SK-N-DZ (cell line): Measurements from ENCODE around the gene KRT1.
"Not testable (repeated sequence)": the region's sequence is repeated elsewhere in the genome, so short reads cannot be mapped to it uniquely, and the experiment has no call there.

Experiments
- DNase-seq: peaks from one replicate; pipeline ENCODE4 v3.0.0-alpha.2; 2015; ENCODE audit warnings: low spot score

Gene KRT1

GRCh38 chr12:52682381-52682660 lies 2.1 kb upstream of the KRT1 start:
- no peak for DNase-seq

- DNase-seq = no peak
These were observed 1.5 kb upstream of the KRT1 start for GRCh38 chr12:52681526-52682380.

GRCh38 chr12:52679875-52680274 lies 332 bp downstream of the KRT1 start:
- no peak for DNase-seq

- no peak for DNase-seq
These were observed 2.5 kb downstream of the KRT1 start for GRCh38 chr12:52677671-52678070.

- no peak for DNase-seq
These were observed 3.1 kb downstream of the KRT1 start for GRCh38 chr12:52677126-52677525.

- DNase-seq = no peak
These were observed 4.0 kb downstream of the KRT1 start for GRCh38 chr12:52676163-52676562.

GRCh38 chr12:52675301-52675701 lies 4.9 kb downstream of the KRT1 start:
- DNase-seq = no peak

- no peak for DNase-seq
These were observed 5.8 kb downstream of the KRT1 start for GRCh38 chr12:52674433-52674775.

- no peak for DNase-seq
These were observed 6.3 kb downstream of the KRT1 start for GRCh38 chr12:52673713-52674432.

- DNase-seq = no peak
These were observed 7.0 kb downstream of the KRT1 start for GRCh38 chr12:52673217-52673616.

GRCh38 chr12:52672321-52672933 lies 7.8 kb downstream of the KRT1 start:
- no peak for DNase-seq

GRCh38 chr12:52670961-52671360 lies 9.2 kb downstream of the KRT1 start:
- no peak for DNase-seq

GRCh38 chr12:52670506-52670905 lies 9.7 kb downstream of the KRT1 start:
- DNase-seq = no peak

- DNase-seq = not testable (repeated sequence)
These were observed 10.3 kb downstream of the KRT1 start for GRCh38 chr12:52669941-52670340.

GRCh38 chr12:52669426-52669825 lies 10.8 kb downstream of the KRT1 start:
- no peak for DNase-seq

GRCh38 chr12:52667931-52668330 lies 12.3 kb downstream of the KRT1 start:
- no peak for DNase-seq

- DNase-seq = no peak
These were observed 12.7 kb downstream of the KRT1 start for GRCh38 chr12:52667509-52667908.

- no peak for DNase-seq
These were observed 13.7 kb downstream of the KRT1 start for GRCh38 chr12:52666471-52666870.

GRCh38 chr12:52663420-52663819 lies 16.8 kb downstream of the KRT1 start:
- DNase-seq = no peak

- no peak for DNase-seq
These were observed 17.3 kb downstream of the KRT1 start for GRCh38 chr12:52662918-52663229.

- no peak for DNase-seq
These were observed 17.9 kb downstream of the KRT1 start for GRCh38 chr12:52662093-52662917.

GRCh38 chr12:52661668-52662067 lies 18.5 kb downstream of the KRT1 start:
- DNase-seq = no peak
